Measurements from ENCODE around the gene RDX. TPM values are rescaled to one million over a fixed set of nuclear protein-coding genes. Genes with fewer than 3 reads are reported as not detected.
"Not testable (repeated sequence)": the region's sequence is repeated elsewhere in the genome, so short reads cannot be mapped to it uniquely, and the experiment has no call there.

Gene RDX
- total and polyA plus RNA-seq, 2 of the 8 experiments (the other 6 are each of a cell fraction or from before 2014, with no cell fraction given), result 27.4 to 100 TPM

- 0% methylated on average over 3 of the region's 14 CpGs; no CpG with 5 or more reads in 1 of the 2 experiments for WGBS, 2 experiments (ENCODE audit: extremely low coverage in 1 of 2, insufficient coverage in 1 of 2, insufficient read length in 1 of 2, insufficient replicate concordance in 2 of 2, low coverage in 1 of 2, low lambda C conversion rate in 2 of 2, missing lambda C conversion rate in 1 of 2)
These were observed 87.1 kb downstream of the RDX start for GRCh38 chr11:110209313-110209694.

More at GRCh38 chr11:110209313-110209694, 87.1 kb downstream of the RDX start:
- not testable (repeated sequence) for H3K27ac ChIP-seq (ENCODE audit: low read depth, low read length); H2BK15ac ChIP-seq (ENCODE audit: low read length); H3K9me3 ChIP-seq (ENCODE audit: insufficient read depth in 2 of 2, low read depth in 1 of 2, low read length in 1 of 2); H2BK20ac ChIP-seq (ENCODE audit: low read length); H3K23ac ChIP-seq (ENCODE audit: insufficient read length); H2AFZ ChIP-seq (ENCODE audit: low read length); H2BK12ac ChIP-seq (ENCODE audit: low read depth, low read length); H2BK5ac ChIP-seq (ENCODE audit: low read depth, low read length); H3K27me3 ChIP-seq (replicated peaks in 1 of 4; ENCODE audit: control insufficient read depth in 3 of 4, extremely low read depth in 1 of 4, insufficient read depth in 3 of 4, low read length in 3 of 4); H3K36me3 ChIP-seq (ENCODE audit: control insufficient read depth in 2 of 4, insufficient read depth in 4 of 4, low read length in 3 of 4); H3K4me1 ChIP-seq (replicated peaks in 1 of 4; ENCODE audit: control insufficient read depth in 3 of 4, insufficient read depth in 4 of 4, low read length in 3 of 4); H3K56ac ChIP-seq (replicated peaks; ENCODE audit: insufficient read length, low read depth, low read length); H4K8ac ChIP-seq (ENCODE audit: extremely low read depth, insufficient read depth, low read length); H2AK5ac ChIP-seq (ENCODE audit: low read depth, low read length); H4K91ac ChIP-seq (replicated peaks; ENCODE audit: insufficient read length, low read length); H3K18ac ChIP-seq (ENCODE audit: extremely low read depth, low read length); H3K79me2 ChIP-seq (ENCODE audit: control insufficient read depth in 1 of 2, insufficient read depth in 2 of 2, low read length in 2 of 2); H3K9ac ChIP-seq (replicated peaks in 1 of 4; ENCODE audit: extremely low read depth in 1 of 4, low read depth in 3 of 4, low read length in 3 of 4); H3K23me2 ChIP-seq (ENCODE audit: low read depth, low read length); FAIRE-seq; H3K4ac ChIP-seq (replicated peaks; ENCODE audit: insufficient read length, low read depth, low read length); H2BK120ac ChIP-seq (replicated peaks; ENCODE audit: low read depth, low read length); H4K20me1 ChIP-seq (replicated peaks in 1 of 2; ENCODE audit: control insufficient read depth in 1 of 2, insufficient read depth in 2 of 2, low read length in 2 of 2); H3K14ac ChIP-seq (ENCODE audit: insufficient read length); H4K5ac ChIP-seq (ENCODE audit: insufficient read length, low read depth, low read length); H3K79me1 ChIP-seq (ENCODE audit: low read depth, low read length)
- DNase-seq (ENCODE audit: low read depth in 1 of 2, low spot score in 2 of 2), result peak in 1 of 2 experiments; percentile 60
- ChIA-PET CTCF (ENCODE audit: partially characterized antibody) (interaction anchor here (0.6 to 12.7 kb wide), 4 partner anchors 9 to 235 kb away, joined by 3 to 130 read pairs (median 4); partner anchors contain the start of gene FDX1), POLR2A (ENCODE audit: partially characterized antibody) (interaction anchor here (0.7 to 1.3 kb wide), 3 partner anchors 8 to 221 kb away, joined by 3 to 4 read pairs (median 3); partner anchors contain the start of gene FDX1)
- 0 out of 2 replicates have a peak, but pooled peaks have one; percentile 10 for TF ChIP-seq TAF1 (IDR thresholded peaks at IDR 0.05; ENCODE audit: low read depth, low read length)
- Histone ChIP-seq H3K4me3 (ENCODE audit: extremely low read depth in 1 of 4, insufficient read depth in 2 of 4, low read depth in 3 of 4, low read length in 4 of 4) (peak overlapping the region; percentile 26 to 46 (median 28); a peak in 2 of 8 replicates), H3K4me2 (ENCODE audit: insufficient read depth in 1 of 2, low read depth in 2 of 2, low read length in 2 of 2) (peak overlapping the region in 1 of 2 experiments; percentile 58; a peak in 1 of 4 replicates)

Data from H1 (cell line).